D721Med (cell line): ENCODE data around the gene DENND2D.

ENCODE experiments used
- DNase-seq: peaks from one replicate; pipeline ENCODE4 v3.0.0; 2011; ENCODE audit warnings: low spot score; ENCODE audit not compliant: insufficient read length
- FAIRE-seq: peaks from 2 replicates; lab custom pipeline; 2011; peaks lifted over from hg19 to GRCh38; lab: Jason Lieb, UNC
- TF ChIP-seq, protein P1 (sequence below): IDR thresholded peaks from 2 replicates; pipeline ENCODE4 v1.5.1; 2012; ENCODE audit warnings: mild to moderate bottlenecking, control low read depth; ENCODE audit not compliant: insufficient read depth; ENCODE audit errors: missing control alignments

Gene DENND2D

DNA sequence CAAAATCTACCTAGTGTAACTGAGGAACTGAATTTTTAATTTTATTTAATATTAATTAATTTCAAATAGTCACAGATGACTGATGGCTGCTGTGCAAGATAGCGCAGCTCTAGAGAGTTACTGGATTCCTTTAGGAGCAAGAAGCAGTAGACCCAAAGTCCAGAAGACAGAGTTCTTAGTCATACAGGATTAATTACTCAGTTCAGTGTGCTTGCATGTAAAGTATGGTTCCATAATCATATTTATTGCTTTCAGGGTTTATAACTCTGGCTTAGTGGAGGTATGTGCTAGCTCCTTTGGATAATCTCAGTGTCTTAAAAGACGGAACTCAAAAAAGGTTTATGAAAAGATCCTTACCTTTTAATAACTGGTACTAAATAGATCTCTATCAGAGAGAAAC is 43.0 kb downstream of the DENND2D start:
- no peak for DNase-seq
- TF ChIP-seq, protein P1, sequence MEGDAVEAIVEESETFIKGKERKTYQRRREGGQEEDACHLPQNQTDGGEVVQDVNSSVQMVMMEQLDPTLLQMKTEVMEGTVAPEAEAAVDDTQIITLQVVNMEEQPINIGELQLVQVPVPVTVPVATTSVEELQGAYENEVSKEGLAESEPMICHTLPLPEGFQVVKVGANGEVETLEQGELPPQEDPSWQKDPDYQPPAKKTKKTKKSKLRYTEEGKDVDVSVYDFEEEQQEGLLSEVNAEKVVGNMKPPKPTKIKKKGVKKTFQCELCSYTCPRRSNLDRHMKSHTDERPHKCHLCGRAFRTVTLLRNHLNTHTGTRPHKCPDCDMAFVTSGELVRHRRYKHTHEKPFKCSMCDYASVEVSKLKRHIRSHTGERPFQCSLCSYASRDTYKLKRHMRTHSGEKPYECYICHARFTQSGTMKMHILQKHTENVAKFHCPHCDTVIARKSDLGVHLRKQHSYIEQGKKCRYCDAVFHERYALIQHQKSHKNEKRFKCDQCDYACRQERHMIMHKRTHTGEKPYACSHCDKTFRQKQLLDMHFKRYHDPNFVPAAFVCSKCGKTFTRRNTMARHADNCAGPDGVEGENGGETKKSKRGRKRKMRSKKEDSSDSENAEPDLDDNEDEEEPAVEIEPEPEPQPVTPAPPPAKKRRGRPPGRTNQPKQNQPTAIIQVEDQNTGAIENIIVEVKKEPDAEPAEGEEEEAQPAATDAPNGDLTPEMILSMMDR: no peak
- no peak for FAIRE-seq

DNA sequence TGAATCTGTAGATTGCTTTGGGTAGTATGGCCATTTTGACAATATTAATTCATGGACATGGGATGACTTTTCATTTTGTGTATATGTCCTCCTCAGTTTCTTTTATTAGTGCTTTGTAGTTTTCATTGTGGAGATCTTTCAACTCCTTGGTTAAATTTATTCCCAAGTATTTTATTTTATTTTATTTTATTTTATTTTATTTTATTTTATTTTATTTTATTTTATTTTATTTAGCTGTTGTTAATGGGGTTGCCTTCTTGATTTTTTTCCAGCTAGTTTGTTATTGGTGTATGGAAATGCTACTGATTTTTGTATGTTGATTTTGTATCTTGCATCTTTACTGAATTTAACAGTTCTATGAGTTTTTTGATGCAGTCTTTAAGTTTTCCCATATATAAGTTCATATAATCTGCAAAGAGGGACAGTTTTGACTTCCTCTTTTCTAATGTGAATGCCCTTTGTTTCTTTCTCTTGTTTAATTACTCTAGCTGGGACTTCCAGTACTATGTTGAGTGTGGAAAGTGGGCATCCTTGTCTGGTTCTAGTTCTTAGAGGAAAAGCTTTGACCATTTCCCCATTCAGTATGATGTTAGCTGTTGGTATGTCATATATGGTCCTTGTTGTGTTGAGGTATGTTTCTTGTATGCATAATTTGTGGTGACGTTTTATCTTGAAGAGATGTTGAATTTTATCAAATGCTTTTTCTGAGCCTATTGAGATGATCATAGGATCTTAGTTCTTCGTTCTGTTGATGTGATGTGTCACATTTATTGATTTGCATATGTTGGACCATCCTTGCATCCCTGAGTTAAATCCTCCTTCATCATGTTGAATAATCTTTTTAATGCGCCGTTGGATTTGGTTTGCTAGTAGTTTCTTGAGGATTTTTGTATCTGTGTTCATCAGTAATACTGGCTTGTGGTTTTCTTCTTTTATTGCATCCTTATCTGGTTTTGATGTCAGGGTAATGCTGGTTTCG is 46.1 kb downstream of the DENND2D start:
- FAIRE-seq: no peak
- DNase-seq: no peak
- TF ChIP-seq, protein P1: no peak

DNA sequence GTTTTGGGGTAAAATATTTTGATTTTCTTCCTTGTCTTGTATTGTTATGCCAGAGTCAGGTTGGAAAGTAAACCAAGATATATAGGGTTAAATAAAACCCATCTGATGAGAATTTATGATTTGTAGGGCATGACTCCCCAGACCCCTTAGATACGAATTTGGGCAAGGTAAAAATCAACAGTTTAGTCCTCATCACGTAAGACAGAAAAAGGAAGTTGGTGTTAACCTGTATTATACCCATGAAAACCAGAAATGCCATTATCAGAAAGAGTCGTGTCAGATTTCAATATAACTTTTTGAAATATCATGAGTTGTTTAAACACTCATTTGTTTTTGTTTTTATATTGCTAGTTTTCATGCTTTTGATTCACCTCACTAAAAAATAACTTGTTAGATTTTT is 48.6 kb downstream of the DENND2D start:
- DNase-seq (no peak), FAIRE-seq (no peak)
- TF ChIP-seq, protein P1: no peak

DNA sequence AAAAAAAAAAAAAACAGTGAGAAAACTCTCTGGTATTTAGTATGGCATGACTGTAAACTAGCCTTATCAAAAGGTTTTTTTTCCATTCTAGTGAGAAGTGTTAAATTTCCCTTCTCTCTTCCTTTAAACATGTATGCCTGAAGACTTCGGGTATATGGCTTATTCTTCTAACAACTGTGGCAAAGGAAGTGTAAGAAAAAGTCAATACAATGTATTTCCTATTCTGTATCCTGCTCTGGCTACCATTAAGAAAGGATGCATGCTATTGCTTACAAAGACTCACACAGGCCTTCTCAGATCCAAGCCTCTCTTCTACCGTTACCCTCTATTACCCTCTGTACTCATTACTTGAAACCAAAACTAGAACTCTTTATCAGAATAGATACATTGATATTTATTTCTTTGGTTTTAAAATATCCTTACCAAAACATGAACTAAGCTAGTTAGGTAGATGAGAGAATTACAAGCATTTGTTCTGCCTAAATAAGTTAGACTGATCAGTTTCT is 52.0 kb downstream of the DENND2D start:
- FAIRE-seq: no peak
- TF ChIP-seq, protein P1: no peak
- DNase-seq: no peak

DNA sequence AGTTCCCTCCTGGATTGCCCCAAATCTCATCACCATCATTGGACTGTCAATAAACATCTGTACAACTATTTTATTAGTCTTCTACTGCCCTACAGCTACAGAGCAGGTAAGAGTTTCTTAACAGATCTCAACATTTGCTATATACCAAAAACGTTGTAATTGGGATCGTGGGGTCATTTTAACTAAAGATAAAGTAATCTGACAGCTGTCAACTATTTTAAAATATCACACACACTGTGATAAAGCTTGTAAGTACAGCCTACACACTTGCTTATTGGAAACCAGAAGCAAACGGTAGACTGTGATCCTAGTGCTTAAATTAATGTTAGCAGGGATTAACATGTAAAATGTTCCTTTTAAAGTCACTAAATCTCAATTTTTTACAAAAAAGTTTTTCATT is 52.5 kb downstream of the DENND2D start:
- FAIRE-seq (no peak), DNase-seq (no peak)
- TF ChIP-seq, protein P1: no peak

DNA sequence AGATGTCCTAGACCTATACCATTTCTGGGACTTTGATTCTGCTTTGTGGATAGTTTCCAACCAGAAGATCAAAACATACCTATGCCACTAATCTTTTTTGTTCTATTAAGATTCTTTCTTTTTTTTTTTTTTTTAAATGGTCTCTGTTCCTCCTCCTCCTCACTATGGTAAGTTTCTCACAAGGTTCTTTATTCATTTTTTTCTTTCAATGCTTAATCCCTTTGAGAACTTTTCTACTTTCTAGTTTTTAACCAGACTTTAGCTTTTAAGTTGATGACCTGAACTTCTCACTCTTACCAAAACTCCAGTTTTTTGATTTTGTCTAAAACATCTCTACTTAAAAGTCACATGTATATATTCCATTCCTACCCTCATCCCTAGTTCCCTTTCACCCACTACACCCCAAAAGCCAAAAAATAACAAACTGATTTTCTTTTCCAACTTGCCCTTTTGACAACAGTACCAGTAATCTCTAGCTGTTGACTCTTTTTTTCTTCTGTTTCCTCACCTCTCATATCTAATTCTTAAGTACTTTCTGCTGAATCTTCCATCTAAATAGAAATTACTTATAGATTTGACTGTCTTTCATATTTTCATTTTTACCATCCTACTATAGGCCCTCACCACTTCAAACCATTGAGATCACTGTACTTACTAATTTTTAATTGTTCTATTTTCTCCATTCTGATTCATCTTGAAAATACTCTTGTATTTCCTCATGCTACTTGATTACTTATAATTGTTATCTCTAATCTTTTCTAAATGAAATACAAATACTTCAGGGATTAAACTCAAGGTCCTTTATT is 54.3 kb downstream of the DENND2D start:
- TF ChIP-seq, protein P1: no peak
- FAIRE-seq: no peak
- no peak for DNase-seq
